MCF 10A (cell line): ENCODE measurements around the gene NLRP3. TPM values are rescaled to one million over a fixed set of nuclear protein-coding genes. Genes with fewer than 3 reads are reported as not detected.

ENCODE experiments used
- BruUV-seq: library from RNA; stranded (reverse); fragments of 400-500 nt; replicated peaks from 2 replicates; lab custom pipeline; 2021; lab: Mats Ljungman, UMichigan
- CTCF ChIA-PET: fragments of 300-600 bp; sonication (Branson Sonifier 250); formaldehyde crosslinking; extraction: SDS; loops from one replicate; lab custom pipeline; 2021; ENCODE audit warnings: antibody characterized with exemption, inconsistent platforms; lab: Yijun Ruan, JAX
- POLR2A ChIA-PET: fragments of 300-600, 350-650 bp; sonication (Branson Sonifier 250); formaldehyde crosslinking; extraction: SDS; loops from one replicate; lab custom pipeline; 2020; ENCODE audit warnings: antibody characterized with exemption, inconsistent platforms; lab: Yijun Ruan, JAX
- DNase-seq: peaks from one replicate; pipeline ENCODE4 v3.0.0-alpha.2; 2018; ENCODE audit not compliant: unreplicated experiment
- H3K27ac Mint-ChIP-seq: one replicate; pipeline ENCODE4 v1.8.0; 2022; ENCODE audit warnings: mild to moderate bottlenecking, low read depth, mixed read lengths; ENCODE audit not compliant: unreplicated experiment
- H3K27me3 Mint-ChIP-seq: one replicate; pipeline ENCODE4 v1.8.0; 2022; ENCODE audit warnings: mixed read lengths; ENCODE audit not compliant: insufficient read depth, unreplicated experiment
- H3K36me3 Mint-ChIP-seq: one replicate; pipeline ENCODE4 v1.8.0; 2022; ENCODE audit warnings: mild to moderate bottlenecking, moderate library complexity, mixed read lengths; ENCODE audit not compliant: insufficient read depth, unreplicated experiment
- H3K4me1 Mint-ChIP-seq: one replicate; pipeline ENCODE4 v1.8.0; 2022; ENCODE audit warnings: mixed read lengths; ENCODE audit not compliant: insufficient read depth, unreplicated experiment
- H3K4me3 Mint-ChIP-seq: one replicate; pipeline ENCODE4 v1.8.0; 2022; ENCODE audit warnings: mild to moderate bottlenecking, moderate library complexity, mixed read lengths; ENCODE audit not compliant: unreplicated experiment
- H3K9me3 Mint-ChIP-seq: one replicate; pipeline ENCODE4 v1.8.0; 2022; ENCODE audit warnings: mixed read lengths; ENCODE audit not compliant: unreplicated experiment
- intact Hi-C: fragments of 100-400 bp; cut with micrococcal nuclease; formaldehyde crosslinking; loops from 2 replicates; pipeline ENCODE4 v1.14.1; 2022
- total RNA-seq: library from RNA; stranded (reverse); gene quantifications from 2 replicates; pipeline ENCODE4 v1.2.3, GENCODE V29; 2022
- TF ChIP-seq, protein P1 (sequence below): fragments of 200-600 bp; IDR thresholded peaks from one replicate; pipeline ENCODE4 v1.8.0; 2022; ENCODE audit warnings: antibody characterized with exemption, mild to moderate bottlenecking; ENCODE audit not compliant: unreplicated experiment

Gene NLRP3
- total RNA-seq, 1 experiment from 2014 or later, result 0.16 TPM

DNA sequence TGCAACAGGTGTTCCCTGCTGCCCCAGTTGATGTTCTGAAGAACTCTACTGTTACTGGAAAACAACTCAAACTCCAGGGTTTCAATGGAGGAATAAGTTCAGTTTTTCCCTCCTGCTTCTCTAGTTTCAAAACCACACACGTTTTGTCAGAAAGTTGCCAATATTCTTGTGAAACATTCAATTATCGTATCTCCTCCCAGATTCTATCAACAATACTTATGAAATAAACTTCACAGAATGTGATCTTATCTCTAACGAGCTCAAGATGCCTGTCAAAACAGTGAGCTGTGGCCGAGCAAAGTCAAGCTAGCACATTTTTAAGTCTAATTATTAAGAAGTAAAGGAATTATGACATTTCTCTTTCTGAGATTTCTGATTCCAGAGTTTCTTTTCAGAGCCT, 37.3 kb downstream of the NLRP3 start:
- CTCF ChIA-PET, result interaction anchor here (0.7 to 5.4 kb wide), 16 partner anchors 9 to 595 kb away, joined by 3 to 42 read pairs (median 4); no protein-coding TSS in a partner anchor
- no peaks in the 10 kb centered on the region for H3K36me3 Mint-ChIP-seq
- no peaks in the 10 kb centered on the region for H3K9me3 Mint-ChIP-seq
- H3K27me3 Mint-ChIP-seq, result peaks cover 21% of the 10 kb centered on the region
- intact Hi-C loops, result no loop called here
- peak overlapping the region; percentile 1 for H3K27ac Mint-ChIP-seq
- DNase-seq, result peak; percentile 17
- TF ChIP-seq, protein P1, sequence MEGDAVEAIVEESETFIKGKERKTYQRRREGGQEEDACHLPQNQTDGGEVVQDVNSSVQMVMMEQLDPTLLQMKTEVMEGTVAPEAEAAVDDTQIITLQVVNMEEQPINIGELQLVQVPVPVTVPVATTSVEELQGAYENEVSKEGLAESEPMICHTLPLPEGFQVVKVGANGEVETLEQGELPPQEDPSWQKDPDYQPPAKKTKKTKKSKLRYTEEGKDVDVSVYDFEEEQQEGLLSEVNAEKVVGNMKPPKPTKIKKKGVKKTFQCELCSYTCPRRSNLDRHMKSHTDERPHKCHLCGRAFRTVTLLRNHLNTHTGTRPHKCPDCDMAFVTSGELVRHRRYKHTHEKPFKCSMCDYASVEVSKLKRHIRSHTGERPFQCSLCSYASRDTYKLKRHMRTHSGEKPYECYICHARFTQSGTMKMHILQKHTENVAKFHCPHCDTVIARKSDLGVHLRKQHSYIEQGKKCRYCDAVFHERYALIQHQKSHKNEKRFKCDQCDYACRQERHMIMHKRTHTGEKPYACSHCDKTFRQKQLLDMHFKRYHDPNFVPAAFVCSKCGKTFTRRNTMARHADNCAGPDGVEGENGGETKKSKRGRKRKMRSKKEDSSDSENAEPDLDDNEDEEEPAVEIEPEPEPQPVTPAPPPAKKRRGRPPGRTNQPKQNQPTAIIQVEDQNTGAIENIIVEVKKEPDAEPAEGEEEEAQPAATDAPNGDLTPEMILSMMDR, result no peak
- no peak overlapping the region for H3K4me3 Mint-ChIP-seq
- POLR2A ChIA-PET, result interaction anchor here (0.6 to 1.5 kb wide), 8 partner anchors 12 to 62 kb away, joined by 3 to 6 read pairs (median 3); no protein-coding TSS in a partner anchor
- BruUV-seq, result no TSS peak
- peaks cover 10% of the 10 kb centered on the region for H3K4me1 Mint-ChIP-seq

DNA sequence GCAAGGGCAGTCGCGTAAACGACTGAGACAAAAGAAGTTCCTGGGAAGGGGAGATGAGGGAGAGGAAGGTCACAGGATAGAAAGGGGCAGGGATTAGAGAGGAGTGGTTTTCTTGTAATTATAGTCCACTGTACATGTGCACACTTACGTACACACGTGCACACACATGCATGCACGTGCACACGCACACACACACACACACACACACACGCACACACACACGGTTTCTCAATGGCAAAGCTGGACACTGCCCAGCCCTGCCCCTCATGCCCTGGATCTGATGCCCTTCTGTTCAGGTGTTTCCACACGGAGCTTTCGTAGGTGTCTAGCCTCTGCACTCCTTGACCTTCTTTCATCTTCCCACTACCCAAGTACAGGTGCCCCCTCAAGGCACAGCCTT, 38.0 kb downstream of the NLRP3 start:
- peak overlapping the region; percentile 1 for H3K27ac Mint-ChIP-seq
- intact Hi-C loops, result no loop called here
- TF ChIP-seq, protein P1, result no peak
- H3K36me3 Mint-ChIP-seq, result no peaks in the 10 kb centered on the region
- no TSS peak for BruUV-seq
- H3K27me3 Mint-ChIP-seq, result peaks cover 21% of the 10 kb centered on the region
- no peak for DNase-seq
- peaks cover 10% of the 10 kb centered on the region for H3K4me1 Mint-ChIP-seq
- ChIA-PET POLR2A (interaction anchor here (0.6 to 1.4 kb wide), 6 partner anchors 11 to 423 kb away, joined by 3 to 6 read pairs (median 3); no protein-coding TSS in a partner anchor), CTCF (interaction anchor here (0.9 to 5.4 kb wide), 7 partner anchors 10 to 79 kb away, joined by 3 to 42 read pairs (median 4); no protein-coding TSS in a partner anchor)
- H3K9me3 Mint-ChIP-seq, result no peaks in the 10 kb centered on the region
- no peak overlapping the region for H3K4me3 Mint-ChIP-seq

DNA sequence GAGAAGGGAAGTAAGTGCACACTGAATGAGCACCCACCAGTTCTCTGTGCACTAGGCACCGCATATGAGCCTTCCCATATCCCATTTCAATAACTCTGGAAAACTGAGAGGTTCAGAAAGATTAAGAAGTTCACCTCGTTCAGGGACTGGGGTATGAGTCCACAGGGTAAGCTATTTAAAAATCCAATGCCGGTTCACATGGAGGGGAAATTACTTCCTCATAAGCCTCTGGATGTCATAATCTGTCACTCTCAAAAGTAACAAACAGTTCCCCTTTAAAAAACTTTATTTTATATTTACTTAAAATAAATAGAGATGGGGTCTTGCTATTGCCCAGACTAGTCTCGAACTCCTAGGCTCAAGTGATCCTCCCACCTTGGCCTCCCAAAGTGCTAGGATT, 40.0 kb downstream of the NLRP3 start:
- ChIA-PET POLR2A (no interaction called here), CTCF (interaction anchor here (0.7 to 5.4 kb wide), 7 partner anchors 9 to 67 kb away, joined by 3 to 42 read pairs (median 3); no protein-coding TSS in a partner anchor)
- BruUV-seq, result no TSS peak
- DNase-seq, result no peak
- no peak overlapping the region for H3K4me3 Mint-ChIP-seq
- TF ChIP-seq, protein P1, result no peak
- intact Hi-C loops, result no loop called here
- H3K27ac Mint-ChIP-seq, result no peak overlapping the region
- peaks cover 10% of the 10 kb centered on the region for H3K4me1 Mint-ChIP-seq
- no peaks in the 10 kb centered on the region for H3K9me3 Mint-ChIP-seq
- H3K36me3 Mint-ChIP-seq, result no peaks in the 10 kb centered on the region
- H3K27me3 Mint-ChIP-seq, result peaks cover 21% of the 10 kb centered on the region

DNA sequence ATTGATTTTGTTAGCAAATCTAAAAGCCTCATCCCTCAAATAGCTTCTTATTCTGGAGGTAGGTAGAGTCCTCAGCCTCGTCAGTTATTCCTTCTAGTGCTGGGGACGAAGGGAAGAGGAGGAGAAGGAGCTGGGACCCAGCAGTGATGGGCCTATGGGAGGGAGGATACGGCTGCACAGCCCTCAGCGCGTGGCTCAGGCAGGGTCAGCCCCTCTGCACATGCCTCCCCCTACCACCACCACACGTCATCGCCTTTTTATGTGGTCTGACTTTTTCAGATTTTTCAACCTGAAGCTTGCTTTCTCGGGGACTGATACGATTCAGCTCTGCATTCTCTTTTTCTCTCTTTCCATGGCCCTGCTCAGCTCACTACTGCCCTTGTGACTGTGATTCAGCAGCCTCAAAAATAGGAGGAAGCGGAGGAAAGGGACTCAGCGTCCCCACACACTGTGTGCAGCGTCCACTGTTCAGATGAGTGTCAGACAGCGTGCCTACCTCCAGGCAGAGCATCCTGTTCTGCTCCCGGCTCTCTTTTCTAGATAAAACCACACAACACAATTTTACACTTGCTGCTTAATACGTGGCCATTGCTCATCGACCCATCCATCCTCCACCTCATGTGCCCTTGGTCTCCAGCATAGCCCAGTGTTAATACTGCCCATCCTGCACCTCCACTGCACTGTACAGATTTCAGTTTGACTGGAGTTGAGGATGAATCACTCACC, 41.1 kb downstream of the NLRP3 start:
- Mint-ChIP-seq H3K4me1 (peaks cover 10% of the 10 kb centered on the region), H3K9me3 (no peaks in the 10 kb centered on the region), H3K27me3 (peaks cover 21% of the 10 kb centered on the region), H3K27ac (no peak overlapping the region), H3K36me3 (no peaks in the 10 kb centered on the region), H3K4me3 (no peak overlapping the region)
- ChIA-PET POLR2A (no interaction called here), CTCF (interaction anchor here (0.5 to 1.0 kb wide), 6 partner anchors 8 to 683 kb away, joined by 3 to 7 read pairs (median 3); partner anchors contain the start of gene OR2AJ1)
- DNase-seq, result no peak
- TF ChIP-seq, protein P1, result no peak
- intact Hi-C loops, result no loop called here
- no TSS peak for BruUV-seq
